Daoy (cell line): Measurements from ENCODE around the gene PRMT7. TPM values are rescaled to one million over a fixed set of nuclear protein-coding genes. Genes with fewer than 3 reads are reported as not detected.

Experiments used
- DNase-seq: peaks from one replicate; pipeline ENCODE4 v3.0.0-alpha.2; 2015; ENCODE audit warnings: low read depth
- total RNA-seq: library from RNA; depleted of rRNA; stranded (reverse); fragments of >200 nt; shearing (Covaris generic); gene quantifications from 2 replicates; pipeline ENCODE4 v1.2.3, GENCODE V29; 2014

PRMT7 gene
- total RNA-seq, 1 experiment from 2014 or later: 37.9 TPM

DNA sequence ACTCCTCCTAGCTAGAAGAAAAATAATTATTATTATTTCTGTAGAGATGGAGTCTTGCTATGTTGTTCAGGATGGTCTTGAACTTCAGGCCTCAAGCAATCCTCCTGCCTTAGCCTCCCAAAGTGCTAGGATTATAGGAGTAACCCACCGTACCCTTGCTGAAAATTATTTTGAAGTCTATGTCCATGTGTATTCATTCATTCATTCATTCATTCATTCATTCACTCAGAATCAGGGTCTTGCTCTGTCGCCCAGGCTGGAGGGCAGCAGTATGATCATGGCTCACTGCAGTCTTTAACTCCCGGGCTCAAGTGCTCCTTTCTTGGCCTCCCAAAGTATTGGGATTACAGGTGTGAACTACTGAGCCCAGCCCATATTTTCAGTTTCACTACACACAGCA lies 4.2 kb upstream of the PRMT7 start:
- no peak for DNase-seq

DNA sequence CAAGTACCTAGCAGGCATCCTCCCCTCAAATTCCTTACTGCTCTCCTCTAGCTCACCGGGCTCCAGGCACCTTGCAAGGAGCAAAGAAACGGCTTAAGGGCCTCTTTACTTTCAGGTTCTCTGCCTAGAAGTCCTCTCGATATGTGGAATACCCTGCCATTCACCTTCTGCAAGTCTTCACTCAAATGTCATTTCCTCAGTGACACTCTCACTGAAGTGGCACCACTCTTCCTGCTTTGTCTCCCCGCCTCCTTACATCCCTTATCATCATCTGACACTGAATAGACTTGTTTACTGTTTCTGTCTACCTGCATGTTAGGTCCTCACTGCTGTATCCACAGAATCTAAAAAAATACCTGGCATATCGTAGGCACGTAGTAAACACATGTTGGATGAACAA lies 1.0 kb upstream of the PRMT7 start:
- DNase-seq: no peak

DNA sequence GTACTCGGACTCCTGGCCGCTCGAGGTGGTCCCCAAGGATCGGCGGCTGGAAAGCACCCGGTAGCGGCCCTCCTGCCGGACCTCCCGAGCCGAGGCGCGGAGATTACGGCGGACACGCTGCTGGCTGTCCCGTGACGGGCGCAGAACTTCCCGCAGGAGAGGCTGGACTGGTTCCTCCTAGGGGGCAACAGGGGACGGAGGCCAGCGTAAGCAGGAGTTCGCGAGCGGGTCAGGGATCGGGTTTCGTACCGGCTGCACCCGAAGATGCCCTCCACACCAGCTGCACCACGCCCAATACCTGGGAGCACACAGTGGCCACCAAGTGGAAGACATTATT lies 414 bp upstream of the PRMT7 start:
- DNase-seq: no peak

DNA sequence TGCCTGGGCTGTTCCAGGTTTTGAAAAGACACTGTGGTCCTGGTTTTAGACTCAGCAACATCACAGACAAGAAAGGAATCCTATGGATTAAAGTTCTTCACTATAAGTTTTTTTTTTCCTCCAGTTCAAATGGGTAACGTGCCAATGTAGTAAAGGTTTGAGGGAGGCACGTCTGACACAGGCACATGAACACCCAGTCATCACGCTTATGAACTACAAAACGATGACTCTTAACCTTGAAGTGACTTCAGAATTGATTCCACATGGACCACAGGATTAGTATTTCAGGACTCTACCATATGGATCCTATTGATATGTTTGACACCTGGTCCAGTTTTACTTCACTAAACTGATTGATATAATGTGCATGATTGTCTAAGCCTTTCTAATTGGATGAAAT lies 2.3 kb downstream of the PRMT7 start:
- DNase-seq: no peak

DNA sequence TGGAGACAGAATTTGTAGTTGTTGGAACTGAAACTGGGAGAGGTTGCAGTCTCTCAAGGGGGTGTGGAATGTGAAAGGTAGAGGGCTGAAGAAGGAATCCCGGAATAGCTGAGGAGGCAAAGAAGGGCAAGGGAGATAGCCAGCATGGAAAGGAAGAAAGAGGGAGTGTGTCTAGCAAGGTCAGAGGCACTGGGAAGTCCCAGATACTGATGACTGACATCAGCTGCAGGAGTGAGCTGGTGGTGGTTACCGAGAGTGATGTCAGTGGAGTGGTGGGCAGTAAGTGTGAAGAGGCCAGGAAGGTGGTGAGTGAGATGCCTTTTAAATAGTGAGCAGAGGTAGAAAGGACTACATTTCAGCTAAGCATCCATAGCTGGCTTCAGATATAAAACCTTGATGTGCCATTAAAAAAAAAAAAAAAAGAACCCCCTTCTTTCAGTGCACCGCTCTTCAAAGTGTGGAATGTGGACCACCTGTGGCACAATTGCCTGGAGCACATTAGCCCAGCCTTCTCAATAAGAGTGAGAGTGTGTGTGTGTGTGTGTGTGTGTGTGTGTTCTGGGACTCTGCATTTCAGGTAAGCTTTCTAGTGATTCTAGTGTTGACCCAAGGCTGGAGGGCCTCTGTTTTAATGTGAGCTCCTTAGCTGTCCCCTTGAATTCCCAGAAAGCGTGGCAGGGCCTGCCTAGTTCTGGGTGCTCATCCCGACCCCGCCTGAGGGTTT lies 8.5 kb downstream of the PRMT7 start:
- no peak for DNase-seq

DNA sequence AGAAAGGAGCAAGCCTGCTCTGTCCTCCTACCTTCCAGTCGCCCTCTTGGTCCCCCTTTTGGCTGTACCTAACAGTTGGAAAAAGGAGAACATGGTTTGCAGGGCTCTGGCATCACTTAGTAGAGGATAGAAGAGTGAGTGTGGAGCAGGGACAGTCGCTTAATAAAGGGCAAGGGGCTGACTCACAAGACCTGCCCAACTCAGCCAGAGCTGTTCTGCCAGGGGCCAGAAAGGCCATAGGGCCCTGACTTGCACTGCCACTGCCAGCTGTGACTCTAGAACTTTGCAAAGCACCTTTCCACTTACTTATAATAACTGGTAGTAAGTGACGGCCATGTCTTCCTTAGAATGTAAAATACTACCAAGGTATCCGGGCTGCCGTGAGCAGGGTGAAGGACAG lies 13.5 kb downstream of the PRMT7 start:
- DNase-seq: no peak

DNA sequence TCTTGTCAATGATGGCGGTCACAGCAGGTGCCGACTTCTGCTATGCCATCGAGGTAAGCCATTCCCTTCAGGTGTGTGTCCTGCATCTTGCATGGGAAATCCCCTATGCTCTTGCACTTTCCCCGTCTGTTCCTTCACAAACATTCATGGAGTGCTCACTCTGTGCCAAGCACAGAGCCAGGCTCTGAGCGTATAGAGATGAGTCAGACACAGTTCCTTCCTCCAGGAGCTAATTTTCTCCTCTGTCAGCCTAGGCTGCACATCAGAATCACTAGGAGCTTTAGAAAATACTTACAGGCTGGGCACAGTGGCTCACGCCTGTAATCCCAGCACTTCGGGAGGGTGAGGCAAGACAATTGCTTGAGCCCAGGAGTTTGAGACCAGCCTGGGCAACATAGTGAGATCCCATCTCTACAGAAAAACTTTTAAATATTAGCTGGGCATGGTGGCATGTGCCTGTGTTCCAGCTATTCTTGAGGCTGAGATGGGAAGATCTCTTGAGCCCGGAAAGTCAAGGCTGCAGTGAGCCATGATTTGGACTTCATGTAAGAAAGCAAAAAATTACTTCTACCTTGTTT lies 14.1 kb downstream of the PRMT7 start:
- no peak for DNase-seq

DNA sequence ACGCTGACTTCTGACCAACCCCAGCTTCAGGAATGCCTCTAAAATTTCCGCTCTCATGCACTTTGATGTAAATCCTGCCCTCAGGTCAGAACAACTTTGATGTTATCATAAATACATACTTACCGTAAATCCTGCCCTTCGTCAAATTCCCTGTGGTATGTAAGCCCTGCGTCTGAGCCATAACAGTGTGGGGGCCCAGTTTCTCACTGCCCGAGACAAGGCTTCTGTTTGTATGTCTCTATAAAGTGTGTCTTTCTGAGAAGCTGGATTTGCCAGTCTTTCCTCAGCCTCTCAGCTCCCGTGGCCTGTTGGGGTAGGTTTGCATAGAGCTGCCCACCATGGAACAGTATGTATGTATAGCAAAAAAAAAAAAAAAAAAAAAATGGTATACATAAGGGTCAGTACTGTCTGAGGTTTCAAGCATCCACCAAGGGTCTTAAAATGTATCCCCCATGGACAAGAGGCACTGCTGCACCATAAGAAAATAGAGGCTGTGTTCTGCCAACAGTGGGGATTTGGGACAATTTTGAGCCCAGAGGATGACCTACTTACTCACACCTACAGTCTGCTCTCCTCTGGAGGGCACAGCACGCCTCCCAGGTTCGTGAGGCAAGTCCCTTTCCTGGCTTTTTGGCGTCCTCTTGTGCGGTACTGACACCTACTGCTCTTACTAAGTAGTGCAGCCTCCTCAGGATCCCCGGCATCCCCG lies 17.5 kb downstream of the PRMT7 start:
- peak; percentile 78 for DNase-seq

DNA sequence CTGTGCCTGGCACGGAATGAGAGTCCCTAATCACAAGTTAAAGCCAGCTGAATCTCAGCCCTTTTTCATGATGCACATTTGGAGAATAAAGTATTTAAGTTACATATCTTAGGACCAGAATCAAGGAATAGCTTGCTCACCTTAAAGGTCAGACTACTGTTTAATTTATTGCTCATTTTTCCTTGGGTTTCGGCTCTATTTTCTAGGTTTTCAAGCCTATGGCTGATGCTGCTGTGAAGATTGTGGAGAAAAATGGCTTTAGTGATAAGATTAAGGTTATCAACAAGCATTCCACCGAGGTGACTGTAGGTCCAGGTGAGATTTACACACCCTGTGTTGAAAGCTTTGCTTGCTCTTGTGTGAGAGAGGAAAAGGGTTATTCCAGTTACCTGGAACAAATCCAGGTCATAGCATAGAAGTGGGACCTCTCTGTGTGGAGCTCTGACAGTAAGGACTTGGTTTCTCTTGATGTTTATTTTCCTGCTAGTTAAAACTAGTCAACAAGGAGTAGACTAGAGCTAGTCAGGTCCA lies 18.1 kb downstream of the PRMT7 start:
- no peak for DNase-seq

DNA sequence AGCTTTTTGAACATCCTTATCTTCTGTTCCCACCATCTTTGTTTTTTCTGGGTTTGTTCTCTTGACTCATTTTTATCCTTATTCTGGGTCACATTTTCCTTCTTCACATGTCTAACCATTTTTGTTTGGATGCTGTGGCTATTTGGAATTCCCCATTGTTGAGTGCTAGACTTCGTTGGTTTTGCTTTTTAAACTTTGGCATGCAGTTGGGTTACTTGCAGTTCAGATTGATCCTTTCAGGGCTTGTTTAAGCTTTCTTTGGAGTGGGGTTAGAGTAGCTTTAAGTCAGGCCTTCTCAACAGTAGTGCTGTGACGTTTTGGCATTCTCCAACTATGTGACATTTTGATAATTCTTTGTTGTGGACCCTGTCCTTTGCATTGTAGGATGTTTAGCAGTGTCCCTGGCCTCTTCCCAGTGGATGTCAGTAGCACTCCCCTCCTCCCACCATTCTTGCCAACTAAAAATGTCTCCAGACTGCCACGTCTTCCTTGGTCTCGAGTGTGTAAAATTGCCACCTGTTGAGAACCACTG lies 21.1 kb downstream of the PRMT7 start:
- no peak for DNase-seq

DNA sequence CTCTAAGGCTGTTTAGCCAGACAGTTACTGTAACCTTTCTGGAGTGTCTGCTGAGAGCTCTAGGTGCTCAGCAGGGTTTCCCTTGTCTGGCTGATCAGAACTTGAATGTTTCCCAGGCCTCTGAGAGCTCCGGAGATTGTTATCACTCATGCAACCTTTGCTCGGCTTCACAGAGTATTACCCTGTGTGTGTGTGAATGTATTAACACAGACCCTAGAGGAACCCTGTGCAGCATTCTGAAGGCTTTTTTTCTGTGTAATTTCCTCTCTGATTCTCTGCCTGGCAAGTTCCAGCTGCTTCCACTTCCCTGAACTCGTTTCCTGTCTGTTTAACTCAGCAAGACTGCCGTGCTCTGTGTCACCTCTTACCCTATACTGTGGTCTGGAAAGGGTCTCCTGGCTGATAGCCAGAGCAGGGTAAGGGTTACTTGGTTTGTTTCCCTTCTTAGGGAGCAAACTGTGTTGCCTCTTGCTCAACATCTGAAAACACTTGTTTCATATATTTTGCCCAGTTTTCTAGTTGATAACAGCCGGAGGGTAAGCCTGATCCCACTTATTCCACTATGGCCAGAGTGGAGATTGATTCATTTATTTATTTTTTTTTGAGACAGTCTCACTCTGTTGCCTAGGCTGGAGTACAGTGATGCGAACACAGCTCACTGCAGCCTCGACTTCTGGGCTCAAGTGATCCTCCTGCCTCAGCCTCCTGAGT lies 21.7 kb downstream of the PRMT7 start:
- no peak for DNase-seq

DNA sequence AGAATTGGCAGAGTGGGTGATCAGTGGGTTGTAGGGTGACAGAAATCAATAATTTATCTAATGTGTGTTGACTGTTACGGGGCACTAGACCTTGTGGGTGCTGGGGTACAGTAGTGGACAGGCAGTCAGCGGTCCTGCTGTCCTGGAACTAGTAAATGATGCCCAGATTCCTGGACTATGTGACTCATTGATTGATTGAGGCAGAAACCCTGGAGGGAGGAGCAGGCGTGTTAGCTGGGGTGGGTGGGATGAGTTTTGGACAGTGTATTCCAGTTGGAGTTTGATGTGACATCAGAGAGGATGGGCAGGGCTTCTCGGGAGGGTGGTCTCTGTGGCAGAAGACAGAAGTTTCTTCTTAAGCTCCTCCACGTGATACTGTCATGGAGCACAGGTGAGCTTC lies 24.4 kb downstream of the PRMT7 start:
- DNase-seq: no peak

DNA sequence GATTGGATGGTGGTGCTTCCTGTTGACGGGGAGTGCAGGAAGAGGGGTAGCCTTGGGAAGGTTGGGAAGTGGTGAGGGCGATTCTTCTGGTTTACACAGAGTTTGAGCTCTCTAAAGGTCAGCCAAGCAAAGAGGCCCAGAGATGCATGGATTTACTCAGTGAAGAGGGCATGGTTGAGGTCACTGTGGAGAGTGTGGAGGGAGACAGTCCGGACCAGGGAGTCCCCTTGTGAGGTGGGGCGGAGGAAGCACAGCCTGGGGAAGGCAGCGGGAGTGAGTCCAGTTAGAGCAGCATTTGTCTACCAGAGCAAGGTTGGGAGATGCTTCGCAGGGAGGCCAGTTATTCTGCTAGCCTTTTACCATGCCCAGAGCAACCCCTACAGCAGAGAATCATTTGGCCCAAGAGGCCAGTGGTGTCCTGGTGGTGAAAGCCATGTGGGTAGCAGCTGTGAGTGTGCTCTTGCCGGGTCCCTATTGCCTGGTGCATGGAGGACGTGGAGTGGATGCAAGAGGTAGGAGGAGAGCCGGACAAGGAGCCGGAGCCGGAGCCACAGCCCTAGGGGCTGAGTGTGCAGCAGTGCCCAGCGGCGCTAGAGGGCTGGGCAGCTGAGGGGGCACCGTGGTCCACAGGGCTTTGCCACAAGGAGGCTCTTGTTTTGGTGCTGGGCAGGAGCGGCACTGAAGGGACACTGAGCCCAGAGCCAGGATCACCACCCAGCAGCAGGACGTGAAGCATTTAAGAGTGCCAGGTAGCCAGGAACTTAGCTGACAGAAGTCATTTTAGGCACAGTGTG lies 27.7 kb downstream of the PRMT7 start:
- DNase-seq: no peak

DNA sequence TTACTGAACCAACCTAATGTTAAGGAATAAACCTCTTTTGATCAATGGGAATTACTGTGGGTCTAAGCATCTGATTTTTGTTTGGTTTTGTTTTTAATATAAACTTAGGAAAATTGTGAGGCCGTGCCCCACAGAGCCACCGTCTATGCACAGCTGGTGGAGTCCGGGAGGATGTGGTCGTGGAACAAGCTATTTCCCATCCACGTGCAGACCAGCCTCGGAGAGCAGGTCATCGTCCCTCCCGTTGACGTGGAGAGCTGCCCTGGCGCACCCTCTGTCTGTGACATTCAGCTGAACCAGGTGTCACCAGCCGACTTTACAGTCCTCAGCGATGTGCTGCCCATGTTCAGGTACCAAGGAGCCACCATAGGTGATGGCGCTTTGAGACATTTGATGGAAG lies 28.4 kb downstream of the PRMT7 start:
- DNase-seq: no peak

DNA sequence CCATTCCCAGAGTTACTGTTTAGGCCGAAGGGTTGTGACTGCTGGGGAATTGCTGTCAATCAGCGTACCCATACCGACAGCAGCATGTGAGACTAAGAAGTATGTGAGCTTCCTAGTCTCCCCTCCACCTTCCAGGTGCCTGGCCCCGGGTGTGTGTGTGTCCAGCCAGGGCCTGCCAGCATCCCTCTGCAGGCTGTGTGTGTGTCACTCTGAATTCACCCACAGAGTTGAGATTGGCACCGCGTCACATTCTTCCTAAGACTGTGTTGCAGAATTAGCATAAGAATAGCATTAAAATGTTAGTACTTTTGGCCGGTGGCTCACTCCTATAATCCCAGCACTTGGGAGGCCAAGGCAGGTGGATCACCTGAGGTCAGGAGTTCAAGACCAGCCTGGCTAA lies 31.8 kb downstream of the PRMT7 start:
- DNase-seq: no peak

DNA sequence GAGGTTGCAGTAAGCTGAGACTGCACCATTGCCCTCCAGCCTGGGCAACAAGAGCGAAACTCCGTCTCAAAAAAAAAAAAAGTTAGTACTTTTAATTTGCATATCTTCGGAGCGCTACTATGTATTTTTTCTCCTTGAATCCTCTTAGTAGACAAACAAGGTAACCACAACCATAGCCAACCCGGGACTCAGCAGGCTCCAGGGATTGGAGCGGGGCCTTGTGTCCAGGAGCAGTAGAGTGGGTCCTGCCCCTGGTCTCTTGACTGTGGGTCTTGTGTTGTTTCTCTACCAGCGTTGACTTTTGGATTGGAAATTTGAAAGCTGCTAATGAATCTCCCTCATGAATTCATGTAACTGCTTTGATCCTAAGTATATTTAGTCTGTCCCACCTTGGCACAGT lies 32.3 kb downstream of the PRMT7 start:
- DNase-seq: no peak

DNA sequence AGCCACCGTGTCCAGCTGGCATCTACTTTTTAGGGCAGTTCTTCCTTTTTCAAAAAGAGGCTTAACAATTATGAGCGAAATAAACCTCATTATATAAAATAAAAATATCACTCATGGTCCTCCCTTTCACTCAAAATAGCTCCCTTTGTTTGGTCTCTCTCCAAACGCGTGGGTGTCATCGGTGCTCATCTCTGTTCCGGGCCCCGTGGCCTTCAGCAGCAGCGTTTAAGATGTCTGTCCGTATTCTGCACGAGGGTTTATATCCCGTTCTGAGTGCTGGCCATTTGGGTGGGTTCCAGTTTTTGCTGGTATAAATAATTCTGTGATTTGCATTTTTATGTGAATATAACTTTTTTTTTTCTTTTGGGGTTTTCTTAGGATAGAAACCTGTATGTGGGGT lies 33.4 kb downstream of the PRMT7 start:
- no peak for DNase-seq

DNA sequence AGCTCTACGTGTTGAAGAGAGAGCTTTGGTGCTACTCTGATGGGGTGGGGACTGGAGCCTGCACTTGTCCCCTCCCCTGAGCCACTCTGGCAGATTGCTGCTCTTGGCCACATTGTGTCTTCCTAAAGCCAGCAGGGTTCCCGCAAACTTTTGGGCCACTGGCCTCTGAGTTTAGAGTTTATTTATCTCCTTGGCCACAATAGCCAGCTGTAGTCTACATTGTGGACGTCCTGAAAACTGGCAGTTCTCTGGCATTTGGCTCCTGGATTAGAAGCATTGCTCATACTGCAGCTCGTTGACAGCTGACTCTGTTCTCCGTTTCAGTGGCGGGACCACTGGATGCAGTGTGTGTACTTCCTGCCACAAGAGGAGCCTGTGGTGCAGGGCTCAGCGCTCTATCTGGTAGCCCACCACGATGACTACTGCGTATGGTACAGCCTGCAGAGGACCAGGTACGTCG lies 34.6 kb downstream of the PRMT7 start:
- DNase-seq: no peak

DNA sequence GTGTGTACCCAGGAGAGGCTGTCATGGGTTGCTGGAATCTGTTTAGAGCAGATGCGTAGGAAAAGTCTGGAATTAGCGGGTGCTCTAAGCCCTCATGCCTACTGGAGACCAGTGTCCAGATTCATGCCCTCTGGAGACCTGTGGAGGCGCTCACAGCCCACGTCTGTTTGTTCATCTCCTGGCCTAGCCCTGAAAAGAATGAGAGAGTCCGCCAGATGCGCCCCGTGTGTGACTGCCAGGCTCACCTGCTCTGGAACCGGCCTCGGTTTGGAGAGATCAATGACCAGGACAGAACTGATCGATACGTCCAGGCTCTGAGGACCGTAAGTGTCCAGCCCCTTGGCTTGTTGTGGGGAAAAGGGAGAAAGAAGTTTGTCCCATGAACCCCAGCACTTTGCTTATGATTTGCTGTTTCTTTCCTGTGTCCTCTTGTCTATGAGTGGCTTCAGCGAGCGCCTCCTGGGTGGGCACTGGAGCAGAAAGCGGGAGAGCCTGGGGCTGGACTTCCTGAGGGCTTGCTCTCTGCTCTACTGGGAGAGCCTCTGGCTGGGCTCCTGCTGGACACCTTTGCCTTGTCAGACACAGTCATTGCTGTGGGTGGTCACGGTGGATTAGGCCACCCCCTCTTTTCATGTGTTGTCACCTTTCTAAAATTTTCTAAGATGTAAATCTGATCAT lies 35.3 kb downstream of the PRMT7 start:
- DNase-seq: no peak

DNA sequence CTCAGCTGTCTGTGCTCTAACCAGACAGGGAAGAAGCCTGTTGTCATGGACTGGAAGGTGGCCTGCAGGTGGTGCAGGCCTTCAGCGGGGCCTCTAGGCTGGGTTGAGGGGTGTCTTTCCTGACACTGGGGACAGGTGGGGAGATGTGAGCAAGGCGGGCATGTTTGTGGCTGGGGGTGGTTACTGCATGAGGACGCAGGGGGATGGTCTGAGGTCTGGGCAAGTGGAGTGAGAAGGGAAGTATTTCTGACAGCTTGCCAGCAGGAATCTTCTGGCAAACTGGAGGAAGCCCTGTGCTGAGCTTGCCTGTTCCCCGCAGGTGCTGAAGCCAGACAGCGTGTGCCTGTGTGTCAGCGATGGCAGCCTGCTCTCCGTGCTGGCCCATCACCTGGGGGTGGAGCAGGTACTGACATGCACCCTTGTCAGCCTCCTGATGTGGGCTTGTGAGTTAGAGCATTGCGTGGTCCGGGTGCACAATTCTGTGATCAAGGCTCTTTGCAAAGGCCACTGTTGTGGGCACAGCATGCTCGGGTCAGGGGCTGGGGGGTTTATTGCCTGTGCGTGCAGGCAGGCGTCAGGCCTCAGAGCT lies 36.2 kb downstream of the PRMT7 start:
- DNase-seq: no peak
